Stomach smooth muscle (tissue), 2 donors: Measurements from ENCODE around the gene RFTN1.

Experiments
- H3K27ac ChIP-seq: one replicate; pipeline ENCODE4 v1.7.0; 2013; ENCODE audit warnings: mild to moderate bottlenecking, low read length, inconsistent platforms
- H3K27me3 ChIP-seq, 2 donors: one replicate each; pipeline ENCODE4 v1.7.0; 2013; ENCODE audit warnings: low read length in 2 of 2; ENCODE audit not compliant: insufficient read depth in 2 of 2, control insufficient read depth in 1 of 2
- H3K36me3 ChIP-seq, 2 donors: one replicate each; pipeline ENCODE4 v1.7.0; 2013; ENCODE audit warnings: low read length in 2 of 2; ENCODE audit not compliant: control insufficient read depth in 2 of 2, insufficient read depth in 2 of 2
- H3K4me1 ChIP-seq: one replicate; pipeline ENCODE4 v1.7.0; 2013; ENCODE audit warnings: low read length; ENCODE audit not compliant: control insufficient read depth, insufficient read depth
- H3K4me3 ChIP-seq, 2 donors: one replicate each; pipeline ENCODE4 v1.7.0; 2013; ENCODE audit warnings: low read length in 2 of 2
- H3K9ac ChIP-seq, 2 donors: one replicate each; pipeline ENCODE4 v1.7.0; 2013; ENCODE audit warnings: low read length in 2 of 2, mild to moderate bottlenecking in 1 of 2
- H3K9me3 ChIP-seq, 2 donors: one replicate each; pipeline ENCODE4 v1.7.0; 2013; ENCODE audit warnings: low read length in 2 of 2; ENCODE audit not compliant: control insufficient read depth in 2 of 2
- donor health status: healthy.
- donor health status: Pancreatic carcinoma.

Gene RFTN1

DNA sequence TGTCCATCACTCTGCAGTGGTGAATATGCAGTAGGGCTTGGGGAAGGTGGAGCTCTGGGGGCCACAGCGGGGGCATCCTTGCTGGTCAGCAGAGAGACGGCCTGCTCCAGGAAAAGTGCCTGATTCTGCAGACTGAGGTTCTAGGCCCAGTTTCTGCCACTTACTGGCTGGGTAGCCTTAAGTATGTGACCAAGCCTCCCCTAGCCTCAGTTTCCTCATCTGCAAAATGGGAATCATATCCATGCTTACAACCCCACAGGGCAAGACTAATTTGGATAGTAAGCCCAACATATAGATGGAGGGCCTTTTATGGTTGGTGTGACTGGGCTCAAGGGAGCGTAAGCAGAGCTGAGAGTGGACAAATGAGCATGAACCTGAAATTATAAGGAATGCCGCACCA lies 187.6 kb downstream of the RFTN1 start:
- no peaks in the 10 kb centered on the region for H3K4me1 ChIP-seq
- H3K36me3 ChIP-seq: peaks cover 8 to 18% of the 10 kb centered on the region in 2 donors
- H3K9ac ChIP-seq: no peak overlapping the region
- H3K27me3 ChIP-seq: no peaks in the 10 kb centered on the region
- H3K9me3 ChIP-seq: no peaks in the 10 kb centered on the region
- no peak overlapping the region for H3K4me3 ChIP-seq
- no peak overlapping the region for H3K27ac ChIP-seq

DNA sequence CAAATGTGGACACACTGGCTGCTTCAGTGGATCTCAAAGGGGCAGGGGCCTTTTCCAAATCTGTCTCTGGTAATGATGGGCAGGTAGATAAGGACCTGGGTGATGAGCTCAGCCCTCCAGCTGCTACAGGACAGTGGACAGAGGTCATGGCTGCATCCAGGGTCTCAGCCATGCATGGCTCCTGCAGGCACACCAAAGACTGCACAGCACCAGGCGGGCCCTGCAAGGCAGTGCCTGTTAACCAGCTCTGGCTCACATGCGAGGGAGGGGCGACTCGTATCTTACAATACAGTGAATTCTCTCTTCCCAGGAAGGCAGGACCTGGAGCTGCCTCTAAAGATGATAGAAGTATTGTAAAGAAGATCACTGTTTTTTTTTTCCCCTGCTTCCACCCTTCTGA lies 189.8 kb downstream of the RFTN1 start:
- Histone ChIP-seq H3K9ac (no peak overlapping the region), H3K9me3 (no peaks in the 10 kb centered on the region), H3K27ac (no peak overlapping the region), H3K36me3 (peaks cover 8 to 28% of the 10 kb centered on the region in 2 donors), H3K4me3 (no peak overlapping the region), H3K27me3 (no peaks in the 10 kb centered on the region), H3K4me1 (no peaks in the 10 kb centered on the region)

DNA sequence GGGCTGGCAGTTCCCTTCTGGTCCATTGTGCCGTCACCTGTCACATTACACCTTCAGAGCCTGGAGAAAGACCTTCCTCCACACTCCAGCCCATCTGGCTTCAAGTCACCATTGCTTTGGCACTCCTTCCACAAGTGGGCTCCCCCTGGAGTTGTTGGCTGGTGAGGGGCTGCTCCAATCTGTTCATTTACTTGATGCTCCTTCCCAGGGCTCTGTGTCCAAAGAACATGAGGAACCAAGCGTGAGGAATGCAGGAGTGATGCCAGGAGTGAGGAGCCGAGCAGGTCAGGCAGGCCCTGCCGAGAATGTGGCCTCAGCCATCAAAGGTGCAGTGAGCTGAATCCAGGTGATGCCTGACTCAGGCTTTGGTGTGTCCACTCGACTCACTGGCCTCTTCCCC lies 191.3 kb downstream of the RFTN1 start:
- H3K9me3 ChIP-seq: no peaks in the 10 kb centered on the region
- no peaks in the 10 kb centered on the region for H3K4me1 ChIP-seq
- no peak overlapping the region for H3K9ac ChIP-seq
- H3K36me3 ChIP-seq: peaks cover 8 to 31% of the 10 kb centered on the region in 2 donors
- H3K27ac ChIP-seq: no peak overlapping the region
- no peak overlapping the region for H3K4me3 ChIP-seq
- H3K27me3 ChIP-seq: no peaks in the 10 kb centered on the region

DNA sequence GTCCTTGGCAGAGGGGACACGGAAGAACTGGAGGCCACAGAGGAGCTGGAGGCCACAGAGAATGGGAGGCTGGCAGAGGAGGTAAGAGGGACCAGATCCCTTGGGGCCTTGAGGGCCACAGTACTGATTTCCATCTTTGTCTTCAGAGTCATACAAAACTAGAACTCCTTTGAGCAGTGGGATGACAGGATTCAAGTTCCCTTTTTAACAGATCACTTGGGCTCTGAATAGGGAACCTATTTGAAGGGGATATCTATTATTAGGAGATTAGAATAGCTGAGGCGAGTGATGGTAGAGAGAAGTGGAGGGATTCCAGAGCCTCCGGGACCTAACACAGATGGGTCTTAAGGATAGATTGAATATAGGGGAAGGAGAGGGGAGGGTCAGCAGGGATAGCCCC lies 192.8 kb downstream of the RFTN1 start:
- no peak overlapping the region for H3K9ac ChIP-seq
- H3K4me1 ChIP-seq: peaks cover 3% of the 10 kb centered on the region
- no peak overlapping the region for H3K4me3 ChIP-seq
- no peaks in the 10 kb centered on the region for H3K27me3 ChIP-seq
- no peaks in the 10 kb centered on the region for H3K9me3 ChIP-seq
- H3K27ac ChIP-seq: no peak overlapping the region
- H3K36me3 ChIP-seq: peaks cover 13 to 37% of the 10 kb centered on the region in 2 donors

DNA sequence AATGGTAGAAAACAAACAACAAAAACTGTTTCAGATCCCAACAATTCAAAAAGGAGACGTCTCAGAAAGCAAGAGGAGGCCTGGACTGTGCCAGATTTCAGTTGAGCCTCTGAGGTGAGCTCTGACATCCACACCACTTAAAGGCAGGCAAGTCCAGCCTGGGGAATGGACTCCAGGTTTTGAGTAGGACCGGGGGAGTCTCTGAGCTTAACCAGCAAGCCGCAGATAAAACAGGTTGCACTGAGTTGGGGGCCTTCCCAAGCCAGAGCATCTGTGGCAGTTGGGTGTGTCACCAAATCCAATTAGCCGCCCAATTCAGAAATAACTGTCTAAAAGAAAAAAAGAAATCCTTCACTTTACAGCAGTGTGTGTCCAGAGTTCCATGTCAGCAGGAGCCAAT lies 193.8 kb downstream of the RFTN1 start:
- peaks cover 11 to 36% of the 10 kb centered on the region in 2 donors for H3K36me3 ChIP-seq
- H3K9ac ChIP-seq: no peak overlapping the region
- peaks cover 3% of the 10 kb centered on the region for H3K4me1 ChIP-seq
- H3K4me3 ChIP-seq: no peak overlapping the region
- no peaks in the 10 kb centered on the region for H3K27me3 ChIP-seq
- H3K27ac ChIP-seq: no peak overlapping the region
- H3K9me3 ChIP-seq: no peaks in the 10 kb centered on the region

DNA sequence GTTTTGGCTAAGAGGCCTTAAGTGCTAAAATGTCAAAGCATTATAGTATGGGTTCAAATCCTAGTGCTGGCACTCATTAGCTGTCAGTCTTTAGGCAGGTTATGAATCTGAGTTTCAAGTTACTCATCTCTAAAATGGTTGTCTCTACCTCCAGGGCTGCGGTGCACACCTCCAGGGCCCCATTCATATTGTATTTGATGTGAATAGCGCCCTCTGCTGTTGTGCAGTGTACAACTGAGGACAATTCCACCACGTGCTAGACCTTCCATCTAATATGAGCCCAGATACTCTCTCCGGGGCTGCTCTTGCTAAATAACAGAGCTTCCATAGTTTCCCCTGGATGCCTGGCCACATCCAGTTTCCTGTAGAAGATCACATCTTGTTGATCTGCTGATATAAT lies 194.2 kb downstream of the RFTN1 start:
- Histone ChIP-seq H3K36me3 (peaks cover 11 to 36% of the 10 kb centered on the region in 2 donors), H3K27me3 (no peaks in the 10 kb centered on the region), H3K9me3 (no peaks in the 10 kb centered on the region), H3K27ac (no peak overlapping the region), H3K4me3 (no peak overlapping the region), H3K4me1 (peaks cover 3% of the 10 kb centered on the region), H3K9ac (no peak overlapping the region)

DNA sequence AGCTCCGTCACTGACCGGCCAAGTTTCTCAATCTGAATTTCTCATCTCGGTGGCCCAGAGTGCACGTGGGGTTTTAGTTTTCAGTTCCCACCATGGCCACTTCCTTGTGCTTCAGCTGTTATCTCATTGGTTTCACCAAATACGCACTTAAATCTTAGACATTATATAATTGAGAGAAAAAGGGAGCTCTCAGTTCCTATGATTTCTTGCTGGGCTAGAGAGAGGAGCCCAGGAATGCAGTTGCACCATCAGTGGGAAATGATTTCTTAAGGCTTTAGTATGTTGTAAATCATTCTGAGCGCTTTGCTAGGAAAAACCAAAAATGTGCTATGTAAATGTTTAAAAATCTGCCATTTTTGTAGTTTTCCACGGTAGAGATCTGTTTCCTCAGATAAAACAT lies 195.3 kb downstream of the RFTN1 start:
- H3K9me3 ChIP-seq: no peaks in the 10 kb centered on the region
- H3K4me3 ChIP-seq: no peak overlapping the region
- no peak overlapping the region for H3K9ac ChIP-seq
- H3K27ac ChIP-seq: no peak overlapping the region
- peaks cover 3% of the 10 kb centered on the region for H3K4me1 ChIP-seq
- no peaks in the 10 kb centered on the region for H3K27me3 ChIP-seq
- peaks cover 11 to 45% of the 10 kb centered on the region in 2 donors for H3K36me3 ChIP-seq

DNA sequence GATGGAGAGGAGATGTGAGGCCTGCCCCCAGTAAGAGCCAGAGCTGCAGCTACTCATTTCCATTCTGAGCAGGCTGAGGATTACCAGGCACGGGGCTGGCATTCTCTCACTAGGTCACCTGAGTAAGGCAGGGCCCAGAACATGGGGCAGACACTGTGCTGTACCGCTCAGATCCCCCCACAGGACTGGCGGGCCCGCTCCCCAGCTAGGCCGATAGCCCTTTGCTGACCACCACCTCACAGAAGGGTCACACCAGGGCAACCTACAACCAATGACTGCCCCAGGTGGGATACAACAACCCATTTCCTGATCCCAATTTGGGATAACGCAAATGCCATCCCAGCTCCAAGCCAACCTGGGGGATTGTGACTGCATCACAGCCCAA lies 195.9 kb downstream of the RFTN1 start:
- Histone ChIP-seq H3K9ac (no peak overlapping the region), H3K27ac (no peak overlapping the region), H3K4me3 (no peak overlapping the region), H3K27me3 (no peaks in the 10 kb centered on the region), H3K9me3 (no peaks in the 10 kb centered on the region), H3K4me1 (peaks cover 3% of the 10 kb centered on the region), H3K36me3 (peaks cover 11 to 43% of the 10 kb centered on the region in 2 donors)

DNA sequence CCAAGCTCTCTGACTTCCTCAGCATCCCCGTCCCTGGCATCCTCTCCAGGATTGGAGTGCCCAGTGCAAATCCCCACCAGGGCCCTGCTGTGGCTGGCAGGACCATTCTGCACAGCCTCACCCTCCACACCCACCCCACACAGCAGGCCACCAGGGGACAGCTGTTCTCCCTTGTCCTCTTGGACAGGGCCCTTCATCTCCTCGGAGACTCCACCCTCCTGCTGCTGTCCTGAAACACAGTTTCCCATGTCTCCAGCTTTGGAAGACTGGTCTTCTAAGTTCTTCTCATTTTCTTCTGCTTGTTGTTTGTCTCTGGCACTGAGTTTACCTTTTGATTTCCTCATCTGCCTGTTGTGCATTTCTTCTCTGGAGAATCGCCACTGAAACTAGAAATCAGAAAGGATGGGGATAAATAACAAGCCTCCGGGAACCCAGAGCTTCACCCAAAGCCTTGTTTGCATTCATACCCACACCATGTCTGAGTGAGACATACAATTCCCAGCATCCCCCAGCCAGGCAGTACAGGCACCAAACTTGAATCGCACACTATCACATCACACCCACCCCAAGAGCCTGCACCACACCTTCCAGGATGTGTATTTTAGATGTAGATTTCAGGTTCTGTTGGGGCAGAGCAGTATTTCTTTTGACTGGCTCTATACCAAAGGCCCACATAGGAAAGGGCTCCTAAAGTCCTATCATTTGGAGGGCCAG lies 196.5 kb downstream of the RFTN1 start:
- H3K4me3 ChIP-seq: no peak overlapping the region
- no peak overlapping the region for H3K9ac ChIP-seq
- H3K36me3 ChIP-seq: peaks cover 11 to 40% of the 10 kb centered on the region in 2 donors
- no peaks in the 10 kb centered on the region for H3K27me3 ChIP-seq
- no peaks in the 10 kb centered on the region for H3K9me3 ChIP-seq
- peaks cover 7% of the 10 kb centered on the region for H3K4me1 ChIP-seq
- H3K27ac ChIP-seq: no peak overlapping the region

DNA sequence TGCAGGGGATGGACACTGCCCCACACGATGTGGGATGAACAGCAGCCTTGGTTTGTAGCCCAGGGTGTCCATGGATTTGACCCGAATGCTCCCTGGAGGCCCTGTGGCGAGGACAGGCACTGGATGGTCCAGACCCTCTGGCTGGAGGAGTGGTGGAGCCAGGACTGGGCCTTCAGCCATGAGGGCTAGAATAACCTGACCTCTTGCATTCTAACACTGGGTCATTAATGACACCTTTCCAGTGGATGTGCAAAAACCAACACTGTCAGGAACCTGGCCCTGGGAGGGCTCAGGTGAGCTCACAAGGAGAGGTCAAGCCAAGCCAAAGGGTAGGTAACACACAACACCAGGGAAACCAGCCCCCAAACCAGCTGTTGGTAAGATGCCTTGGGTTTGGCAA lies 197.1 kb downstream of the RFTN1 start:
- peaks cover 7% of the 10 kb centered on the region for H3K4me1 ChIP-seq
- H3K9me3 ChIP-seq: no peaks in the 10 kb centered on the region
- peaks cover 6 to 40% of the 10 kb centered on the region in 2 donors for H3K36me3 ChIP-seq
- H3K9ac ChIP-seq: no peak overlapping the region
- no peak overlapping the region for H3K27ac ChIP-seq
- no peaks in the 10 kb centered on the region for H3K27me3 ChIP-seq
- H3K4me3 ChIP-seq: no peak overlapping the region

DNA sequence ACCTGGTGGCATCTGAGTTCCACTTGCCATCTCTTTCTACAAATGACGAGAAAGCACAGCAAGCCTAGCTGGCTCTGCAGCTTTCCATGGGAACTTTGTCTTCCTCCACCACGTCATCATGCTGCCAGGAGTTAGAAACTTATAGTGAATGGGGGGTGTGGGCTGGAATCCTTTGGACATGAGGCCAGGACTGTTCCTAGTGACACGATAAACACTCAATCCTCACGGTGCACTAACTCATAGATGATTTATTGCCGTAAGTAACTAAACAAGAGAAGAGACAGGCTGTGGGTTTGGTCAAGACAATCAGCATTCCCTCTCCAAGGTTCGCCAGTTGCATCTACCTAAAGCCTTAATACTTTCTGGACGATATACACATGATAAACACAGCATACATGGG lies 197.9 kb downstream of the RFTN1 start:
- H3K4me3 ChIP-seq: no peak overlapping the region
- no peak overlapping the region for H3K27ac ChIP-seq
- no peak overlapping the region for H3K9ac ChIP-seq
- H3K9me3 ChIP-seq: no peaks in the 10 kb centered on the region
- peaks cover 6 to 40% of the 10 kb centered on the region in 2 donors for H3K36me3 ChIP-seq
- peaks cover 7% of the 10 kb centered on the region for H3K4me1 ChIP-seq
- H3K27me3 ChIP-seq: no peaks in the 10 kb centered on the region
